Tongue (tissue), 2 donors: ENCODE measurements around the gene CTNND2. TPM values are rescaled to one million over a fixed set of nuclear protein-coding genes. Genes with fewer than 3 reads are reported as not detected.
"Not testable (repeated sequence)": the region's sequence is repeated elsewhere in the genome, so short reads cannot be mapped to it uniquely, and the experiment has no call there.

Source experiments
- DNase-seq: peaks from one replicate; pipeline ENCODE4 v3.0.0-alpha.2; 2015
- total RNA-seq: library from RNA; depleted of rRNA; stranded (reverse); fragments of >200 nt; gene quantifications from one replicate; pipeline ENCODE4 v1.2.3, GENCODE V29; 2014

CTNND2 gene
- total RNA-seq, 1 donor from 2014 or later: 2.4 TPM

DNA sequence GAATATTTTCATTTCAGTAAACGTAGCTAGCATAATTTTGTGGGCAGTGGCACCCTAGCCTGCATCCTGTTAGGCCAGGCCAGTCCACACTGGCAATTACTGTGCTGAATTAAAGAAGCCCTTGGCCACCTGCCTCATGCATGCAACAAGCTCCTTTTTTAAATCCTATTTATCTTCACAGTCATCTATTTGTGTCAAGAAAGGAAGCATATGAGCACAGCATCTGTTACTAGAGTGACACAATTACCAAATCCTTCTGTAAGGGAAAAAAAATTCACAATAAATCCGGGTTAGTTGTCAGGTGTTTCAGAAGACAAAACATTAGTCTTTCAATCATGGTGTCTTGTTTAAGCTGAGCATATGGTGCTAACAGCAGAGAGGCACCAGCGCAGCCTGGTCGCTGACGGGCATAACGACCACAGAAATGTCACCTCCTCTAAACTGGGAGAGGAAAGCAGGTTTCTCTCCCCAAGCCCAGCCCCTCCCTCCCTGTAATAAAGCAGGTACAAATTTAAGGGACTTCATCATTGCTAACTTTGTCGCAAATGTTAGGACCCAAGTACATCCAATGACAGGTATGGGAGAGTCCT is 520.6 kb downstream of the CTNND2 start:
- DNase-seq: peak; percentile 5

DNA sequence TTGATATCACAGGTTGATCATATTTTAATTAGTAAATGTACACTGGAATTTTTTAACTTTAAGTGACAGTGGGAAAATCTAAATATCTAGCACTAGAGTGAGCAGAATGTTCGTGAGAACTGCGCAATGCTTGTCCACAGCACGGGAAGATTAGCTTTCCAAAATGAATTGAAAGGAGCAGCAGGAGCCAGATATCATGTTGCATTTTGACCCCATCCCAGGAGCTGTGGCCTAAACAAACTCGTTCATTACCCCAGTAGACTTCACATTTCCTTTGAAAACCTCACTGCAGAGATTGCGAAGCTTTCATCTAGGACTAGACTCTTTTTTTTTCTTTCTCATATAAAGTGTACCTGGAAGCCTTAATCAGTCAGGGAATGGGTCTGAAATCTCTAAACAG is 525.8 kb downstream of the CTNND2 start:
- DNase-seq: peak; percentile 61

DNA sequence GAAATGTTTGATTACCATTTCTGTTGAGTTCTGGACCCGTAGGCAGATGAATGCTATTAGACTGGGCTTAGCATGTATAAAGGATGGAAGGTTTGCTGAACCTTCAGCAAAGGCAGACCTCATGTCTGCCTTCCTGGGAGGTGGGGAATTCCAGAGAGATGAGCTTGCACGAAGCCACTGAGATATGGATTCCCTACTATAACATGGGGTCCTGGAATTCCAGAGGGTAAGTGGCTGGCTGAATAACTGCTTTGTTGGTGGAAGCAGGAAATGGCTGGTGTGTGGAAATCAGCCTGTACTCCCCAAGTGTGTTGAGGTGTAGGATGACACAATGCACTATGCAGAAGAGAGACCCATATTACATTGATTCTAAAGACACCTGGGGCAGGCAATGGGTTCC is 526.4 kb downstream of the CTNND2 start:
- DNase-seq: no peak

DNA sequence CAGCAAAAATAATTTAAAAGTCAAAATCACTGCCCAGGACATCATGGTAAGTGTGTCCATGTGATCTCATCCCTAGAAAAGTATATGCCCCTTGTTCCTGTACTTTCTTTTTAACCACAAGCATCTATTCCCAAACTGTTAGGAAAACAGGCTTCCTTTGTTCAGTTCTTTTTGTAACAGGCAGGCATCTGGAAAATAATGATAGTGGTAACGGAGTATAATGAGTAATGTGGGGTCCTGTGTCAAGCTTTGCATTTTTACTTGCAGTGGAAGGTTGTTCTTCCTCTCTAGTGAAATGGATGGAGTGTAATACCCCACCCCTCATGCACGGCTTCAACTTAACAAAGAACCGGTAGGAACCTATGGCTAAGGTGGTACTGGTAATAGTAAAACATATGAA is 532.1 kb downstream of the CTNND2 start:
- no peak for DNase-seq

DNA sequence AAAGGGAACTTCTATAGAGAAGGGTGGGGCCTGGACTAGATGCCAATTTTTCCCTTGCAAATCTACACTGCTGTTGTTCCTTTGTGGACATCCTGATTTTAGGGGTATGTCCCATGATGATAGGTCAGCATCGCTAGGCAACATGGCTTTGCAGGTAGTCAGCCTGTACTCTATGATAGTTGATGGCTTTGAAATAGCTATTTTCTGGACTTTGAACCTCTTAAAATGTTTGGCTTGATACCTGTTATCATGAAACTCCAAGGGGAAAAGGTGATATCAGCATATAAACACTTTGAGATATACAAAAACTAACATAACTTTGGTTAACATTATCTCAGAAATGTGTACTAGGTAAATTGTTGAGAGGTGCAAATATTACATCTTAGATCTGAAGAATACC is 533.2 kb downstream of the CTNND2 start:
- no peak for DNase-seq

DNA sequence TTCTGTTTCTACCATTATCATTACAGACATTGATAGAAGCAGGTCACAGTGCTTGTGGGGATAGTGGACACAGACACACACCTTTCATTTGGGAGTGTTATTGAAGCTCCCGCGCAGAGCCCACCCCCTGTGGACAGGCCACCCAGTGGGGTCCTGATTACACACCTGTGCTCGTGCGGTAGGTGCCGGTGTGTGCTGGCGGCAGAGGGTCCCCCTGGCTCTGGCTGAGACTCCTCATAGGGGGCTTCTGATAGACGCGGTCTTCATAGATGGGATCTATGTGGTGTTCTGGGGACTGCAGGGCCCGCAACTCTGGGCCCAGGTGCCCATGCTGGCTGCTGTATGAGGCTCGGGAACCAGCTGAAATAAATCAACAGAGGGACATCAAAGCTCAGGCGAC is 539.7 kb downstream of the CTNND2 start:
- no peak for DNase-seq

DNA sequence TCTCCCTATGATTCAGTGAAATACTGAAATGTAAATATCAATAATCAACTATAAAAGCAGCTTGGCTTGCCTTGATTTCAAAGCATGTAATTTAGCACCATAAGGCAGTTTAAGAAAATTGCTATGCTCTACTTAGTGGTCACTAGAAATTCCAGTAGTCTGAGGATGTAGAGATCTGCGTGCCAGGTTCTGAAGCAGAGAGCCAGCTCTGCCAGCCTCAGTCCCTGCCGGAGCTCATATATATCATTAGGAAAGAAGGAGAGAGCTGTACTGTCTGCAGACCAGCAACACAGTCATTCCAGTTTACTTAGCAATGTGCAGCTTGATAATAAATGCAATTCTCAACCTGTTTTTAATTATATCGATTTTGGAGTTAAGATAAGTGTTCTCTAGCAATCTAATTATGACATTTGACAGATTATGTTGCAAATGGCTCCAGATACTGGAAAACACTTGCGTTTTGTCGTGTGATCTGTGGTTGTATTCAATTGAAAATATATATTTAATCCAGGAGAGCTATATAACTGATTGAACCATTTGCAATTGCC is 540.5 kb downstream of the CTNND2 start:
- DNase-seq: no peak

DNA sequence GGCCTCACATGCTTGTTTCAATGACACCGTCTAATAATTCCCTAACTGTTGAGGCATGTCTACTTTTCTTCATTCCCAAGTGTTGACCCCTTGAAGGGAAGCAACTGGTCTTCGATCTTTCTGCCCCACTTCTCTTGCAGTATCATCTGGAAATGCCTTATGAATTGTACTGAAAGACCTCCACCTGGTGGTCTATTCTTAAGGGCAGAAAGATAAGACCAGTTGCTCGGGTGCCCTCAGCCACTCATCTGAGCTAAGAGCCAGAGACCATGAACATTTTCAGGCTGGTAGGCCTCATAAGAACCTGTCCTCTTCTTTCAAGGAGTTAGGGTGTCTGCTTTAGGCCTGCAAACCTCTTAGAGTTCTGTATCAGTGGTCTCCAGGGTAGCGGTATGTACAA is 542.5 kb downstream of the CTNND2 start:
- DNase-seq: no peak

DNA sequence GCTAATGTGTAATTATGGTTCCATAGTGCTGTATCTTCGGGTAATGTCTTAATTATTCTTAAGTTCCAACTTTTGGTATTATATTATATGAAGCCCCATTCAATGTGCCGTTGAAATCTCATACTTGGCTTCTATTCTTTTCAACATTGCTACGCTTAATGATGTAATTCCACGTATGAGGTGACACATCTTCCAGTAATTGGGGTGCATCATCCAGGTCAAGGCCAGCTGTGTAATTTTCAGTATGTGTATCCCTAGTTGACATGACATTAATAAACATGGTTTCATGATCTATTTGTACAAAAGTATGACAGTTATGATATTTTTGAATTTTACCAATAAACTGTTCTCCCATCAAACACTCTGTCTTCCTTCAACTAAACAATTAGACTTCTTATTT is 546.3 kb downstream of the CTNND2 start:
- DNase-seq: no peak

DNA sequence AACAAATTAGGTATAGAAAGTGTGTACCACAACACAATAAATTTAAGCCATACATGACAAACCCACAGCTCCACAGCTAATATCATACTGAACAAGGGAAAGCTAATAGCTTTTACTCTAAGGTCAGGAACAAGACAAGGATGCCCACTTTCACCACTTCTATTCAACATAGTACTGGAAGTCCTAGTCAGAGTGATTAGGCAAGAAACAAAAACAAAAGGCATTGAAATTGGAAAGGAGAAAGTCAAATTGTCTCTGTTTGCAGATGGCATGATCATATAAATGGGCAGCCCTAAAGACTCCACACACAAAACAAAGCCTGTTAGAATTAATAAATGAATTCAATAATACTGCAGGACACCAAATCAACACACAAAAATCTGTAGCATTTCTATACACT is 548.8 kb downstream of the CTNND2 start:
- DNase-seq: no peak

DNA sequence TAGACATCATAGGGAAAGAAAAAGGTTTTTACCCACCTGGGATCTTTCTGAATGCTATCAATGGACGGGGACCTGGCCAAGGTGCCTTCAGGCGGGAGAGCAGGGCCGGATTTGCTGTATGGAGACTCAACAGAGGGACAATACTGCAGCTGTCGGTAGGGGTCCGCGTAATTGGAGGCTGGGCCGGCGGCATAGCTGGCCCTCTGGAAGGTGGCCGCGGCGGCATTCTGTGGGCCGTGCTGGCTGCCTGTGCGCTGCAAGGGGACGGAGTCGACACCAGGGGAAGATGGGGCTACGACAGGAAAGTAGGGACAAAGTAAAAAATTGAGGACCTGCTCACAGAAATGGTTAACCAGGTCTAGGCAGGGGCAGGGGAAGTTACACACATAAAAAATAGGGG is 557.9 kb downstream of the CTNND2 start:
- DNase-seq: no peak

DNA sequence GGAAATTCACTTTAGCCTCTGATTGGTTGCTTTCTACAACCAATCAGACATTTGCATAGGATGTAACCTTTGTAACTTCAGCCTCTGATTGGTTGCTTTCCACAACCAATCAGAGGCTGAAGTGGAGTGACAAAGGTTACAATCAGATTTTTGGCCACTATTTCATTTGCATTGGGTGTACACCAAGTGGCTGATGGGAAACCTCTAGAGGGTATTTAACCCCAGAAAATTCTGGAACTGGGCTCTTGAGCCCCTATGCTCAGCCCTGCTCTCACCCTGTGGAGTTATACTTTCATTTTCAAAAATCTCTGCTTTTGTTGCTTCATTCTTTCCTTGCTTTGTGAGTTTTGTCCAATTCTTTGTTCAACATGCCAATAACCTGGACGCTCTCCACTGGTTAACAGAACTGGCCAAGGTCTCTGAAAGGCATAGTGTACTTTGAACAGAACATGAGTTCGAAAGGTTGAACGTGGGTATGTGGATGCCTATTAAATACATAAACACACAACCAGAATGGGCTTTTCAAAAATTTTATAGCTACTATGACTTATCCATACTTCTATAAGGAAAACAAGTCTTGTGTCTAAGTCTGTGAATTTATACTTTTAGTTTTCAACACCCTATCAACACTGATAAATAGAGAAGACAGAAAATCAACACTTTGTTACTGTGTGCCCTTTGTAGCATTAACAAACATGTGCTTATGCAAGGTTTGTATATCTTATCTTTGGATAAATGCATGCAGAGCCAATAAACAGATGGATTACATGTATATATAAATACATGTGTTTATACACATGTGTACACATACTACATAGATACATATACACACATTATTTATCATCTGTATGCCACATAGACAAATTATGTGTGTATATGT is 568.1 kb downstream of the CTNND2 start:
- DNase-seq: no peak

DNA sequence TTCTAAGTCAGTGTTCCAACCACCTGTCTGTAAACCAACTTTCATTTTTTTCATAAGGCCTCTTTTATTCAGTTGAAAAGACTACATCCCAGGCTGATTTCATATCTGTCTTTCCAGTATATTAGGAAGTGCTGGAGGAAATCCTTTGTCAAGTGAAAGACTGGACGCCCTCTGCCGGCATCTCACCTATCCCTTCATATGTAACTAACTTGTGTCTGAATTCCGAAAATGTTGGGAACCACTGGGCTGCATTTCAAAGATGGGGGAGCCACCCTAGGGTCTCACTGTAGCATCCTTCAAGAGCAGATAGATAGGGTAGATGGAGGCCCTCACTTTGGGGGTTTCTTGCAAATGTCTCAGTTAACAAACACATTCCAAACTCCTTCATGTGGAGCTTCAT is 569.8 kb downstream of the CTNND2 start:
- no peak for DNase-seq

DNA sequence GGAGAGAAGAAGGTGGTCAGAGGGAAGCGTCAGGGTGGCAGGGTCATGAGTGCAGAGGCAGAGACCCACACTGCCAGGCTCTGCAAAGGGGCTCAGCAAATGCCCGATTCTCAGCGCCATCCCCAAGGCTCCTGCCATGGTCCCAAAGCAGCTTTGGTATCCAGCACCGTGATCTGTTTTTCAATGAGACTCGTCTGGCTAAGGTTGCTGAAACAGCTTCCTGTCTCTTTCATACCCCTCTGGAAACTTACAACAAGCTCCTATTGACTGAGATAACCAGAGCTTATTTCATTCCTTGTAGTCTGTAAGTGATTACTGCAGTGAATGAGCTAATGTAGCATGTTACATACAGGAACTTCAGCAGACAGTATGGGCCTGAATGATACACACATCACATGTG is 574.6 kb downstream of the CTNND2 start:
- peak; percentile 2 for DNase-seq

DNA sequence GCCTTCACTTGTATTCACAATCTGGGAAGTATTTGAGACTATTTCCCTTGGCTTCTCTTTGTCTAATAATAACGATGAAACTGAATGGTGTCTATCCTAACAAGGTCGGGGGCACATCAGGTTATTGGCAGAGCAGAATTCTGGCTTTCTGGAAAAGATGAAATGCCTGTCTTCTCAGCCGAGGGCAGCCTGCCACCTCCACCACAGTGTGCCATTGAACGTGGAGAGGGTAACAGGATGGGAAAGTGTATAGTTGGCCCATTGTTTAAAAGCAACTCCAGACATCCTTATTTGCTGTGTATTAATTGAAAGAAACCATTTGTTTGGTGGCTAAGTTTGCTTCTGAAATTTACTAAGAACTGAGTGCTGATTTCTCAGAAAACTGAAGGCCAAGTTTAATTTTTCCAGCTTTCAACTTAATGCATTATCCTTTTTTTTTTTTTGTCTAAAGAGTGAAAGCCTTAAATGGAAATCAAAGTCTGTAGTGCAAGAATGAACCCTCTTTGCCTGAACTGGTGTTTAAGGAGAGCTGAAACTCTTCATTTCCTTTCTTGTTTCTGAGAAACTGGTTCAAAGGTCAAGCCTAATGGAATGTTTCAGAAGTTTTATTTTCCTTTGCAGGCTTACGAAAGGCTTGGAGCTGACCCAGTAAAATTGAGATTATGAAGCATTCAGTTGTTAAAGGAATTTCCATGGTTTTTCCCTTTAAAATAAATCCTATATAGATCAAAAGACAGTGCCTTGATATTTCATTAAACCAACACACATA is 579.5 kb downstream of the CTNND2 start:
- peak; percentile 14 for DNase-seq

DNA sequence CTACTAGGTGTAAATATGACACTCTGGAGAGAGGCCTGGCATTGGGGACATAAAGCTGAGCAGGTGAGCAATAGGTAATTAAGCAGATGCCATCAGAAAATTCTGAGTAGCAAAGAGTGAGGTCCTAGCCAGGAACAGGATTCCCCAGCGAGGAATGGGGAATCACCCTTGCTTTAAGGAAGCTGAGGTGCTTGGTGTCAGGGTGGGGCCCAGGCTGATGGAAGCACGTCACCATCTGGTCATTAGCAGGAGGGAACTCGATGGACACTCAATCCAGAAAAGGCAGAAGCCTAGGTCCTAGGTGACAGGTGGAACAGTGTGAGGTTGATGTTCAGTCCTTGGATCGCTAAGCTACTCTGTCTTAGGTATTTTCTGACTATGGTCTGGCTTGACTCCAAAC is 580.5 kb downstream of the CTNND2 start:
- no peak for DNase-seq

DNA sequence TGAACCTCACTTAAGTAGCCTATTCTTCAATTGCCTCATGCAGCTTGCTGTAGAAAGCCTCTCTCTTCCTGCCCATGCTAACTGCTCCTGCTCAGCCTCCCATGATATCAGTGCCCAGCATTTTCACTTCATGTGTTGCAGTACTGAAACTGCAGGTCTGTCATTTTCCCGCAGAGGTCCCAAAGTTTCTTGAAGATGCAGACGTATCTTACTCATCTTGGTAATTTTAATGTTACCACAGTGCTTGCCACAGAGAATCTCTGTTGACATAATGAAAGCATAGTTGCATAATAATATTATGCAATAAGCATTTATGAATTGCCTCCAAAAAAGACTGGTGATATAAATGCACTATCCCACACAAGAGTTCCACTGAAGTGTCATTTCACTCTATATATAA is 582.1 kb downstream of the CTNND2 start:
- no peak for DNase-seq

DNA sequence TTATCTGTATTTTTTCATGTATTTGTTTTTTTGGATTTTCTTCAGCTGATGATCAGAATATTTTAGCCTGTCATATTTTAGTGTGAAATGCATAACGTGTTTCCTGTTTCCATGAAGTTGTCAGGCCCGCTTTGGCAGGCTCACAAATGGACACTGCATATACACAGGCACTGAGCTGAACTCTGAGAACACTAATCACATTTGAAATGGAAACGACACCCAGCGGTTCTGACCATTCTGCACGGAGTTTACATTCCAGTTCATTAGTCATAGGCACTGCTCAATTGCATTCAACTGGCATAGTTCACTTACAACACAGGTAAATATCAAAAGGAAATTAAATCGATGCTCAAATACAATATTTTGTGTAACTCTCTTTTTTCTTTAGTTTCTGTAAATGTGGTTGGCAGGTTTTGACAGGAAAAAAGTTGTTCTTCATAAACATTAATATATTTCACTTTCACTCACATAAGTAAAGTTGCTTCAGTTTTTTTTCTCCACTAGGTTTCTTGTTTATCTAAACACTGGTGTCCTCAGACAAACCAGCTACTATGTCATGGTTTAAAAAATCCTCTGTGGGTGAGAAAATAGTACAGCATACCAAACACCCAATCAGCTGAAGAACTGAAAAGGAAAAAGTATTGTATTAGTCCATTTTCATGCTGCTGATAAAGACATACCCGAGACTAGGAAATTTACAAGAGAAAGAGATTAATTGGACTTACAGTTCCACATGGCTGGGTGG is 584.2 kb downstream of the CTNND2 start:
- peak; percentile 16 for DNase-seq

DNA sequence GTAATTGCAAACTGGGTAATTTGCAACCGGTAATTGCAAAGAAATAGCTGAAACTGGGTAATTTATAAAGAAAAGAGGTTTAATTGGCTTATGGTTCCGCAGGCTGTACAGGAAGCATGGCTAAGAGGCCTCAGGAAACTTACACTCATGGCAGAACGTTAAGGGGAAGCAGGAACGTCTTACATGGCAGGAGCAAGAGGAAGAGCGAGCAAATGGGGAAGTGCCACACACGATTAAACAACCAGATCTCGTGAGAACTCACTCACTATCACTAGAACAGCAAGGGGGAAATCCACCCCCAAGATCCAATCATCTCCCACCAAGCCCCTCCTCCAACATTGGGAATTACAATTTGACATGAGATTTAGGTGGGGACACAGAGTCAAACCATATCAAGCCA is 590.6 kb downstream of the CTNND2 start:
- DNase-seq: not testable (repeated sequence)

DNA sequence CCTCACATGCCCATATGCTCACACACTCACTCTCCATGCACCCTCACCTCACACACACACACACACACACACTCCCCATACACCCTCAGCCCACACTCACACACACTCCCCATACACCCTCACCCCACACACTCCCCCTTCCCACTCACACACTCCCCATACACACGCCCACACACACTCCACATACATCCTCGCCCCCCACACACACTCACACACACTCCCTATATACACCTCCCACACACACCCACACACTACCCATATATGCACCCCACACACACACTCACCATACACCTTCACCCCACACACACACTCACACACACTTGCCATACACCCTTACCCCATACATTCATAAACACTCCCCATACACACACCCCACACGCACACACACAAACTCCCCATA is 592.5 kb downstream of the CTNND2 start:
- no peak for DNase-seq

DNA sequence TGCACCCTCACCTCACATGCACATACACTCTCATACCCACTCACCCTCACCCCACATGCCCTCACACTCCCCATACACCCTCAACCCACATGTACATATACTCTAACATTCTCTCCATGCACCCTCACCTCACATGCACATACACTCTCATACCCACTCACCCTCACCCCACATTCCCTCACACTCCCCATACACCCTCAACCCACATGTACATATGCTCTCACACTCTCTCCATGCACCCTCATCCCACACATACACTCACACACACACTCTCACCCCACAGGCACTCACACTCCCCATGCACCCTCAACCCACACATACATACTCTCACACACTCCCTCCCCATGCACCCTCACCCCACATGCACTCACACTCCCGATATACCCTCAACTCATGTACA is 593.0 kb downstream of the CTNND2 start:
- no peak for DNase-seq

DNA sequence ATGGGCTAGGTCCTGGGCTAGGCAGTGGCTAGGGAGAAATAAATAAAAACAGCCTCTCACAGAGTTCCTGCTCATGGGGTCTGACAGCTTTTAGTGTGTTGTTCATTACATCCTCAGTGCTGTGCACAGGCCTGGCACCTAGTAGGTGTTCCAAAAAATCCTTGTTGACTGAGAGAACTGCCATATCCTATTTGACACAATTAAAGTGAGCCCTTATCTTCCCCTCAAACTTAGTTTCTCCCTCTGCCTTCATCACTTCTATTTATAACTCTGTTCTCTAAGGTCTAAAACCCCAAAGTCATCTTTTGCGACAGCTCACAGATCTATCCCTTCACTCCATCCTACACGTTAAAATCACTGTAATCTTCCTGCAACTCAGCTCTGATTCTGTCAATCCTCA is 594.1 kb downstream of the CTNND2 start:
- DNase-seq: no peak
